MM.1S (cell line): ENCODE measurements around the gene HNRNPA1.

Experiments
- EZH2phosphoT487 ChIP-seq: fragments of 300-600 bp; sonication (generic); IDR thresholded peaks from 2 replicates; pipeline ENCODE4 v1.6.1; 2018; ENCODE audit warnings: antibody characterized with exemption, low read length
- TF ChIP-seq, protein P1 (sequence below): fragments of 300-600 bp; sonication (generic); IDR thresholded peaks from 2 replicates; pipeline ENCODE4 v1.5.1; 2016; ENCODE audit warnings: antibody characterized with exemption, low read length, mixed read lengths

DNA sequence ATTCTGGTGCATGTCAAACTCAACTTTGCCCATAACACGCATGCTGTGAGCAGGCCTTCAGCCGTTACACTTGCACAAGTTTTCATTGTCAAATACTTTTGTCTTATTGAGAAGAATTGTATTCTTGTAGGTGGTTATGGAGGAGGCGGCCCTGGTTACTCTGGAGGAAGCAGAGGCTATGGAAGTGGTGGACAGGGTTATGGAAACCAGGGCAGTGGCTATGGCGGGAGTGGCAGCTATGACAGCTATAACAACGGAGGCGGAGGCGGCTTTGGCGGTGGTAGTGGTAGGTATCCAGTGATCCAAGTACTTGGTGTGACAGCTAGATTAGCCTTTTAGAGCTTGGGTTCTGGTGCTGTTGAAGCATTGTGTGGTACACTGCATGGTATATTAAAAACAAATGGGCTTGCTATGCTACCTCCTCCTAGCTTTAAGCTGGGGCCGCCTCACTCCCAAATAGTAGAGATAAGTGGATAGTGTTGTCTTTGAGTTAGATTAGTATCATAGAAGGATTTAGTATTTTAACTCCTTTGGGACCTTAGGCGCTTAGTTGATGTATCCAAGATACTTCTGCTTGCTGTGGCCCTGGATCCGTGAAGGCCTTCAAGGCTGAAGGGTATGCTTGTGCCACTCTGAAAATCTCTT lies 2.5 kb downstream of the HNRNPA1 start:
- TF ChIP-seq, protein P1, sequence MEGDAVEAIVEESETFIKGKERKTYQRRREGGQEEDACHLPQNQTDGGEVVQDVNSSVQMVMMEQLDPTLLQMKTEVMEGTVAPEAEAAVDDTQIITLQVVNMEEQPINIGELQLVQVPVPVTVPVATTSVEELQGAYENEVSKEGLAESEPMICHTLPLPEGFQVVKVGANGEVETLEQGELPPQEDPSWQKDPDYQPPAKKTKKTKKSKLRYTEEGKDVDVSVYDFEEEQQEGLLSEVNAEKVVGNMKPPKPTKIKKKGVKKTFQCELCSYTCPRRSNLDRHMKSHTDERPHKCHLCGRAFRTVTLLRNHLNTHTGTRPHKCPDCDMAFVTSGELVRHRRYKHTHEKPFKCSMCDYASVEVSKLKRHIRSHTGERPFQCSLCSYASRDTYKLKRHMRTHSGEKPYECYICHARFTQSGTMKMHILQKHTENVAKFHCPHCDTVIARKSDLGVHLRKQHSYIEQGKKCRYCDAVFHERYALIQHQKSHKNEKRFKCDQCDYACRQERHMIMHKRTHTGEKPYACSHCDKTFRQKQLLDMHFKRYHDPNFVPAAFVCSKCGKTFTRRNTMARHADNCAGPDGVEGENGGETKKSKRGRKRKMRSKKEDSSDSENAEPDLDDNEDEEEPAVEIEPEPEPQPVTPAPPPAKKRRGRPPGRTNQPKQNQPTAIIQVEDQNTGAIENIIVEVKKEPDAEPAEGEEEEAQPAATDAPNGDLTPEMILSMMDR = no peak
- no peak for TF ChIP-seq EZH2phosphoT487
